ENCODE data around the gene KPNA4. TPM values are rescaled to one million over a fixed set of nuclear protein-coding genes. Genes with fewer than 3 reads are reported as not detected.
A peak's percentile ranks its signal among the peaks of the same experiment; 100 is the strongest.

Gene KPNA4
- total and polyA plus RNA-seq, 2 of the 4 experiments (the other 2 are of a cell fraction): 12.9 to 46.1 TPM

GRCh38 chr3:160475884-160476283 is 89.5 kb downstream of the KPNA4 start:
- no peak for ATAC-seq (ENCODE audit: low read depth)
- CTCF ChIA-PET: interaction anchor here (0.6 kb wide), 1 partner anchor 25 kb away, joined by 4 read pairs; no protein-coding TSS in a partner anchor
- H2BK5ac ChIP-seq (ENCODE audit: low read depth, low read length, poor library complexity, severe bottlenecking): no peak overlapping the region

More at GRCh38 chr3:160475884-160476283, 89.5 kb downstream of the KPNA4 start:
- POLR2A ChIA-PET (ENCODE audit: unreplicated experiment): no interaction called here
- no TSS peak for BruUV-seq (replicated peaks)
- TF ChIP-seq CHD1 (IDR thresholded peaks at IDR 0.05; ENCODE audit: low read depth, low read length) (no peak), CEBPB (IDR thresholded peaks at IDR 0.05; ENCODE audit: low read depth, low read length) (no peak), RFX5 (IDR thresholded peaks at IDR 0.05; ENCODE audit: low read depth, low read length) (no peak), NFE2L2 (IDR thresholded peaks at IDR 0.05; ENCODE audit: low read depth, low read length) (no peak), USF2 (IDR thresholded peaks at IDR 0.05; ENCODE audit: low read depth, low read length) (no peak), MXI1 (IDR thresholded peaks at IDR 0.05; ENCODE audit: borderline replicate concordance, low read depth, low read length) (no peak), CTCF (conservative IDR thresholded peaks at IDR 0.05; ENCODE audit: low read depth, low read length) (no peak), FOS (IDR thresholded peaks at IDR 0.05; ENCODE audit: low read depth, low read length) (no peak), MAFK (IDR thresholded peaks at IDR 0.05; ENCODE audit: low read depth, low read length) (no peak), SMC3 (IDR thresholded peaks at IDR 0.05; ENCODE audit: low read depth, low read length) (no peak), BHLHE40 (IDR thresholded peaks at IDR 0.05; ENCODE audit: low read depth, low read length) (no peak), POLR2A (IDR thresholded peaks at IDR 0.05; ENCODE audit: low read depth, low read length) (no peak), RCOR1 (IDR thresholded peaks at IDR 0.05; ENCODE audit: insufficient replicate concordance, low read length) (no peak), RAD21 (IDR thresholded peaks at IDR 0.05; ENCODE audit: low read length) (no peak), ELK1 (IDR thresholded peaks at IDR 0.05; ENCODE audit: borderline replicate concordance, low read depth, low read length) (no peak), MAZ (IDR thresholded peaks at IDR 0.05; ENCODE audit: borderline replicate concordance, low read depth, low read length) (no peak)
- Histone ChIP-seq H3K23ac (ENCODE audit: low read depth, low read length) (no peak overlapping the region), H3K4me2 (ENCODE audit: low read depth, low read length) (no peak overlapping the region), H3K4me1 (ENCODE audit: control insufficient read depth, insufficient read depth, low read length) (peaks cover 20% of the 10 kb centered on the region), H3K9ac (ENCODE audit: low read depth, low read length) (no peak overlapping the region), H3K79me1 (ENCODE audit: low read depth in 1 of 2, low read length in 2 of 2) (no peaks in the 10 kb centered on the region; a peak in 1 of 4 replicates), H3K9me3 (ENCODE audit: control insufficient read depth, insufficient read depth, low read length) (peaks cover 3% of the 10 kb centered on the region; the same call in 1 of the 2 replicates), H4K91ac (ENCODE audit: insufficient read depth, low read depth, low read length) (no peak overlapping the region), H4K8ac (ENCODE audit: low read depth in 2 of 2, low read length in 2 of 2) (no peak overlapping the region), H2AK9ac (replicated peaks; ENCODE audit: low read depth, low read length, poor library complexity) (no peak overlapping the region), H4K5ac (ENCODE audit: low read depth, low read length) (no peak overlapping the region), H2BK15ac (ENCODE audit: low read depth, low read length) (no peak overlapping the region), H3K36me3 (ENCODE audit: control insufficient read depth, insufficient read depth, low read length) (no peaks in the 10 kb centered on the region), H4K20me1 (ENCODE audit: insufficient read depth, low read length) (no peaks in the 10 kb centered on the region), H3K18ac (ENCODE audit: low read depth, low read length) (no peak overlapping the region), H2AFZ (replicated peaks; ENCODE audit: low read length, poor library complexity) (no peak overlapping the region), H3K27me3 (ENCODE audit: control insufficient read depth, insufficient read depth, low read length) (no peaks in the 10 kb centered on the region), H3K56ac (ENCODE audit: extremely low read depth, insufficient read depth, low read length) (no peak overlapping the region), H3K14ac (replicated peaks; ENCODE audit: low read depth, low read length) (no peak overlapping the region), H3K4ac (ENCODE audit: low read depth, low read length) (no peak overlapping the region), H3K4me3 (ENCODE audit: insufficient read depth, low read depth, low read length) (no peak overlapping the region), H2AK5ac (ENCODE audit: low read depth, low read length) (no peak overlapping the region), H2BK120ac (ENCODE audit: low read depth, low read length) (no peak overlapping the region), H3K9me1 (ENCODE audit: insufficient read depth, low read length) (peaks cover 15% of the 10 kb centered on the region), H3K27ac (ENCODE audit: insufficient read depth, low read length) (no peak overlapping the region), H2BK20ac (ENCODE audit: low read depth, low read length) (no peak overlapping the region)
- intact Hi-C loops (cut with micrococcal nuclease) (no loop called here), dilution Hi-C loops (cut with HindIII; ENCODE audit: low sequenced_read_pairs, unreplicated experiment) (no loop called here), in situ Hi-C loops (cut with MboI; ENCODE audit: low sequenced_read_pairs) (no loop called here)
- peak; percentile 31 for DNase-seq
- WGBS, 2 experiments (ENCODE audit: extremely low coverage in 2 of 2, insufficient read length in 1 of 2): no CpG with 5 or more reads among the region's 2 CpGs

Data from IMR-90 (cell line).